SK-N-SH (cell line): Measurements from ENCODE around the gene FRMPD4. TPM values are rescaled to one million over a fixed set of nuclear protein-coding genes. Genes with fewer than 3 reads are reported as not detected.

ENCODE experiments used
- CTCF ChIA-PET: fragments of 300-600, 350-600 bp; formaldehyde crosslinking; extraction: SDS; loops from one replicate; lab custom pipeline; 2021; lab: Yijun Ruan, JAX
- POLR2A ChIA-PET: fragments of 350-600 bp; sonication (Branson Sonifier 250); formaldehyde crosslinking; extraction: SDS; loops from one replicate; lab custom pipeline; 2020; ENCODE audit warnings: antibody characterized with exemption, inconsistent platforms; lab: Yijun Ruan, JAX
- DNase-seq: peaks from one replicate; pipeline ENCODE4 v3.0.0; 2012
- H2AFZ ChIP-seq: fragments of 200-600 bp; sonication (generic); 2 replicates; pipeline ENCODE4 v1.8.1; 2016; ENCODE audit warnings: antibody characterized with exemption, mild to moderate bottlenecking, low read depth
- H3F3A ChIP-seq: fragments of 200-600 bp; sonication (generic); replicated peaks from 2 replicates; pipeline ENCODE3; 2016; ENCODE audit warnings: antibody characterized with exemption, mild to moderate bottlenecking; ENCODE audit not compliant: insufficient read depth
- H3K27ac ChIP-seq, 2 experiments: fragments of 200-500 bp in 1 of 2; fragments of 200-600 bp in 1 of 2; sonication (Bioruptor generic) in 1 of 2; sonication (generic), shearing (Covaris generic) in 1 of 2; 2 replicates each; pipeline versions ENCODE4 v1.5.1 to v1.6.1; 2014 to 2016; ENCODE audit warnings: low read depth in 2 of 2, inconsistent platforms in 1 of 2, low read length in 1 of 2, mild to moderate bottlenecking in 1 of 2, mixed read lengths in 1 of 2
- H3K27me3 ChIP-seq: fragments of 200-600 bp; sonication (generic), shearing (Covaris generic); 2 replicates; pipeline ENCODE4 v1.6.1; 2016; ENCODE audit warnings: mixed run types; ENCODE audit not compliant: insufficient read depth
- H3K36me3 ChIP-seq, 2 experiments: fragments of 200-500 bp in 1 of 2; fragments of 200-600 bp in 1 of 2; sonication (Bioruptor generic) in 1 of 2; sonication (generic) in 1 of 2; replicated peaks in 1 of 2; 2 replicates each; pipeline versions ENCODE3 to v1.5.1; 2014 to 2016; ENCODE audit warnings: low read length in 1 of 2, mild to moderate bottlenecking in 1 of 2; ENCODE audit not compliant: insufficient read depth in 2 of 2, control insufficient read depth in 1 of 2
- H3K4me1 ChIP-seq, 2 experiments: fragments of 200-500 bp in 1 of 2; fragments of 200-600 bp in 1 of 2; sonication (Bioruptor generic) in 1 of 2; sonication (generic), shearing (Covaris generic) in 1 of 2; 2 replicates each; pipeline versions ENCODE4 v1.5.1 to v1.6.1; 2014 to 2016; ENCODE audit warnings: low read depth in 1 of 2, low read length in 1 of 2, mixed run types in 1 of 2; ENCODE audit not compliant: insufficient read depth in 2 of 2, control insufficient read depth in 1 of 2
- H3K4me2 ChIP-seq: fragments of 200-600 bp; sonication (generic), shearing (Covaris generic); 2 replicates; pipeline ENCODE4 v1.6.1; 2017; ENCODE audit warnings: mixed run types
- H3K4me3 ChIP-seq, 2 experiments: fragments of 200-500 bp in 1 of 2; fragments of 200-600 bp in 1 of 2; sonication (Bioruptor generic) in 1 of 2; sonication (generic), shearing (Covaris generic) in 1 of 2; 2 replicates each; pipeline versions ENCODE4 v1.5.1 to v1.8.1; 2014 to 2016; ENCODE audit warnings: low read depth in 2 of 2, inconsistent platforms in 1 of 2, low read length in 1 of 2, mild to moderate bottlenecking in 1 of 2, mixed read lengths in 1 of 2, moderate library complexity in 1 of 2
- H3K79me2 ChIP-seq: fragments of 200-600 bp; sonication (generic); 2 replicates; pipeline ENCODE4 v1.8.1; 2017; ENCODE audit warnings: mild to moderate bottlenecking; ENCODE audit not compliant: insufficient read depth
- H3K9ac ChIP-seq: fragments of 200-600 bp; sonication (generic); 2 replicates; pipeline ENCODE4 v1.6.1; 2017; ENCODE audit warnings: mixed run types
- H3K9me2 ChIP-seq: fragments of 200-600 bp; sonication (generic); 2 replicates; pipeline ENCODE4 v1.6.1; 2017; ENCODE audit warnings: mixed run types
- H3K9me3 ChIP-seq: fragments of 200-600 bp; sonication (generic); 2 replicates; pipeline ENCODE4 v1.6.1; 2017; ENCODE audit warnings: mixed run types, mild to moderate bottlenecking, moderate library complexity
- H4K20me1 ChIP-seq: fragments of 200-600 bp; sonication (generic); 2 replicates; pipeline ENCODE4 v1.6.1; 2017; ENCODE audit warnings: mild to moderate bottlenecking, mixed run types; ENCODE audit not compliant: insufficient read depth
- ELF1 ChIP-seq: IDR thresholded peaks from 2 replicates; pipeline ENCODE4 v1.4.0; 2012
- EP300 ChIP-seq, 2 experiments: IDR thresholded peaks; 2 replicates each; pipeline versions ENCODE4 v1.4.0 to v1.6.1; 2012; ENCODE audit warnings: borderline replicate concordance in 1 of 2, low read depth in 1 of 2, low read length in 1 of 2
- EZH2phosphoT487 ChIP-seq: fragments of 200-600 bp; sonication (generic); IDR thresholded peaks from 2 replicates; pipeline ENCODE4 v1.6.1; 2017; ENCODE audit warnings: low read depth, mixed run types, mild to moderate bottlenecking, antibody characterized with exemption, moderate library complexity, borderline replicate concordance
- FOXM1 ChIP-seq: IDR thresholded peaks from 2 replicates; pipeline ENCODE4 v1.4.0; 2012; ENCODE audit warnings: low read depth, mild to moderate bottlenecking
- GABPA ChIP-seq: IDR thresholded peaks from 2 replicates; pipeline ENCODE4 v1.4.0; 2012; ENCODE audit warnings: low read depth, mild to moderate bottlenecking
- NFIC ChIP-seq: IDR thresholded peaks from 2 replicates; pipeline ENCODE4 v1.4.0; 2012; ENCODE audit warnings: borderline replicate concordance
- POLR2AphosphoS5 ChIP-seq: IDR thresholded peaks from 2 replicates; pipeline ENCODE4 v1.6.1; 2012; ENCODE audit warnings: low read depth, low read length
- RAD21 ChIP-seq: IDR thresholded peaks from 2 replicates; pipeline ENCODE4 v1.6.1; 2012; ENCODE audit warnings: mild to moderate bottlenecking, low read length
- RCOR1 ChIP-seq: fragments of 150-350 bp; IDR thresholded peaks from 2 replicates; pipeline ENCODE4 v1.6.1; 2017; ENCODE audit warnings: antibody characterized with exemption, low read length
- SMC3 ChIP-seq: IDR thresholded peaks from 2 replicates; pipeline ENCODE4 v1.6.1; 2012; ENCODE audit warnings: low read depth, low read length, improper control_type of control experiment
- TCF12 ChIP-seq: IDR thresholded peaks from 2 replicates; pipeline ENCODE4 v1.4.0; 2012
- TEAD4 ChIP-seq: IDR thresholded peaks from 2 replicates; pipeline ENCODE4 v1.4.0; 2012; ENCODE audit warnings: mild to moderate bottlenecking, borderline replicate concordance; ENCODE audit not compliant: insufficient read depth
- YY1 ChIP-seq: IDR thresholded peaks from 2 replicates; pipeline ENCODE4 v1.4.0; 2012; ENCODE audit warnings: low read depth, mild to moderate bottlenecking
- WGBS: methylation state at CpG from one replicate; pipeline ENCODE4 v1.1.6; 2017; ENCODE audit warnings: low lambda C conversion rate; 5-methylcytosine and 5-hydroxymethylcytosine counted together
- polyA plus RNA-seq, 3 experiments: library from polyadenylated mRNA; depleted of rRNA; stranded (reverse); fragments of >200 nt; gene quantifications; 2 replicates each; pipeline ENCODE4 v1.2.3, GENCODE V29; 2012
- TF ChIP-seq, protein P1 (sequence below): fragments of 150-350 bp; IDR thresholded peaks from 2 replicates; pipeline ENCODE4 v1.6.1; 2017; ENCODE audit warnings: antibody characterized with exemption, low read length, low read depth, borderline replicate concordance
- TF ChIP-seq, protein P2 (sequence below): fragments of 150-350 bp; IDR thresholded peaks from 2 replicates; pipeline ENCODE4 v1.6.1; 2016; ENCODE audit warnings: mild to moderate bottlenecking, low read depth, low read length

The FRMPD4 gene
- polyA plus RNA-seq, 1 of the 3 experiments (the other 2 are of a cell fraction), result not detected

DNA sequence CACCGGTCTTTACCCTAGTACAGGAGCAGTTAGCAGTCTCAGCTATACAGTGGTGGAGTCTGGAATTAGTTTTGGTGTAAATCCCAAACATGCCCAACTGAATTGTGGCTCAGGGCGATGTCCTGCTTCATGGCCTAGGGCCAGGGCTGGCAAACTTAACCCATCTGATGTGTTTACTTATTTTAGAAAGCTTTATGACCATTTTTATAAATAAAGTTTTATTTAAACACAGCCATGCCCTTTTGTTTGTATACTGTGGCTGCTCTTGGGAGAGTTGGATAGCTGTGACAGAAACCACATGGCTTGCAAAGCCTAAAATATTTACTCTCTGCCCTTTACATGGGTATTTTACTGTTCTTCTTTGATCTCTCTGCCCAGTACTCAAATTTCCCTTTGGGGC is 7.1 kb downstream of the FRMPD4 start:
- no peaks in the 10 kb centered on the region for H3K4me1 ChIP-seq
- no peak overlapping the region for H3K4me3 ChIP-seq
- H3F3A ChIP-seq, result no peaks in the 10 kb centered on the region
- CTCF ChIA-PET, result no interaction called here
- H2AFZ ChIP-seq, result no peak overlapping the region
- POLR2A ChIA-PET, result no interaction called here
- TF ChIP-seq, protein P1, sequence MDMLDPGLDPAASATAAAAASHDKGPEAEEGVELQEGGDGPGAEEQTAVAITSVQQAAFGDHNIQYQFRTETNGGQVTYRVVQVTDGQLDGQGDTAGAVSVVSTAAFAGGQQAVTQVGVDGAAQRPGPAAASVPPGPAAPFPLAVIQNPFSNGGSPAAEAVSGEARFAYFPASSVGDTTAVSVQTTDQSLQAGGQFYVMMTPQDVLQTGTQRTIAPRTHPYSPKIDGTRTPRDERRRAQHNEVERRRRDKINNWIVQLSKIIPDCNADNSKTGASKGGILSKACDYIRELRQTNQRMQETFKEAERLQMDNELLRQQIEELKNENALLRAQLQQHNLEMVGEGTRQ, result no peak
- TF ChIP-seq RAD21 (no peak), SMC3 (no peak), POLR2AphosphoS5 (no peak), ELF1 (no peak), GABPA (no peak), TCF12 (no peak), RCOR1 (no peak), EP300 (IDR thresholded peaks at IDR 0.05; ENCODE audit: borderline replicate concordance in 1 of 2, low read depth in 1 of 2, low read length in 1 of 2) (no peak)
- TF ChIP-seq, protein P2, sequence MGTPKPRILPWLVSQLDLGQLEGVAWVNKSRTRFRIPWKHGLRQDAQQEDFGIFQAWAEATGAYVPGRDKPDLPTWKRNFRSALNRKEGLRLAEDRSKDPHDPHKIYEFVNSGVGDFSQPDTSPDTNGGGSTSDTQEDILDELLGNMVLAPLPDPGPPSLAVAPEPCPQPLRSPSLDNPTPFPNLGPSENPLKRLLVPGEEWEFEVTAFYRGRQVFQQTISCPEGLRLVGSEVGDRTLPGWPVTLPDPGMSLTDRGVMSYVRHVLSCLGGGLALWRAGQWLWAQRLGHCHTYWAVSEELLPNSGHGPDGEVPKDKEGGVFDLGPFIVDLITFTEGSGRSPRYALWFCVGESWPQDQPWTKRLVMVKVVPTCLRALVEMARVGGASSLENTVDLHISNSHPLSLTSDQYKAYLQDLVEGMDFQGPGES, result no peak
- H3K9me3 ChIP-seq, result no peaks in the 10 kb centered on the region
- no peak for DNase-seq
- peaks cover 4% of the 10 kb centered on the region; the same call in 1 of the 2 replicates for H3K27me3 ChIP-seq
- H3K4me2 ChIP-seq, result no peak overlapping the region
- H3K79me2 ChIP-seq, result no peaks in the 10 kb centered on the region
- no peaks in the 10 kb centered on the region for H3K9me2 ChIP-seq
- no peaks in the 10 kb centered on the region for H4K20me1 ChIP-seq
- no peak overlapping the region for H3K9ac ChIP-seq
- 7% methylated on average over 2 of the region's 2 CpGs for WGBS
- no peak overlapping the region for H3K27ac ChIP-seq
- H3K36me3 ChIP-seq, result no peaks in the 10 kb centered on the region

DNA sequence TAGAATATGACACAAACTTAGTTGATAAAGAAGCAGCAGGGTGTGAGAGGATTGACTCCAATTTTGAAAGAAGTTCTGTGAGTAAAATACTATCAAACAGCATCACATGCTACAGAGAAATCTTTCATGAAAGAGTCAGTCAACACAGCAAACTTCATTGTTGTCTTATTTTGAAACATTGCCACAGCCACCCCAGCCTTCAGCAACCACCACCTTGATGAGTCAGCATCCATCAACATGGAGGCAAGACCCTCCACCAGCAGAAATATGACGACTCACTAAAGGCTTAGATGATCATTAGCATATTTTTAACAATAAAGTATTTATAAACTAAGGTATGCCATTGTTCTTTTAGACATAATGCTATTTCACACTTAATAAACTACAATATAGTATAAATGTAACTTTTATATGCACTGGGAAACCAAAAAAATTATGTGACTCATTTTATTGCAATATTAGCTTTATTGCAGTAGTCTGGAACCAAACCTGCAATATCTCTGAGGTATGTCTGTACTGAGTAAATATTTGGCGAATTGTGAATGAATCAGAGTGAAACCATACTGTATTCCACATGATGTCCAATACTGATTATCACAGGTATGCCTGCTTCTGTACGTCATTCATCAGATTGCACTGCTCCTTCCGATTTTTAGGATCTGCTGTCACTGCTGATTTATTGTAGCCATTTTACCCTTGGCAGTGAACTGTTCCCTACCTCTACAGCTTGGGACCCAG is 11.6 kb downstream of the FRMPD4 start:
- Histone ChIP-seq H2AFZ (no peak overlapping the region), H4K20me1 (no peaks in the 10 kb centered on the region), H3K27ac (no peak overlapping the region), H3F3A (no peaks in the 10 kb centered on the region), H3K4me2 (no peak overlapping the region), H3K9me3 (no peaks in the 10 kb centered on the region), H3K4me3 (no peak overlapping the region), H3K36me3 (no peaks in the 10 kb centered on the region), H3K4me1 (no peaks in the 10 kb centered on the region), H3K79me2 (no peaks in the 10 kb centered on the region), H3K9me2 (no peaks in the 10 kb centered on the region), H3K9ac (no peak overlapping the region), H3K27me3 (peaks cover 4% of the 10 kb centered on the region; the same call in 1 of the 2 replicates)
- ChIA-PET POLR2A (no interaction called here), CTCF (no interaction called here)
- DNase-seq, result no peak
- 2% methylated on average over 4 of the region's 4 CpGs for WGBS
- TF ChIP-seq YY1 (no peak), TEAD4 (no peak), NFIC (no peak), EZH2phosphoT487 (no peak), FOXM1 (no peak)
